ENCODE data around the gene SKP2.

DNA sequence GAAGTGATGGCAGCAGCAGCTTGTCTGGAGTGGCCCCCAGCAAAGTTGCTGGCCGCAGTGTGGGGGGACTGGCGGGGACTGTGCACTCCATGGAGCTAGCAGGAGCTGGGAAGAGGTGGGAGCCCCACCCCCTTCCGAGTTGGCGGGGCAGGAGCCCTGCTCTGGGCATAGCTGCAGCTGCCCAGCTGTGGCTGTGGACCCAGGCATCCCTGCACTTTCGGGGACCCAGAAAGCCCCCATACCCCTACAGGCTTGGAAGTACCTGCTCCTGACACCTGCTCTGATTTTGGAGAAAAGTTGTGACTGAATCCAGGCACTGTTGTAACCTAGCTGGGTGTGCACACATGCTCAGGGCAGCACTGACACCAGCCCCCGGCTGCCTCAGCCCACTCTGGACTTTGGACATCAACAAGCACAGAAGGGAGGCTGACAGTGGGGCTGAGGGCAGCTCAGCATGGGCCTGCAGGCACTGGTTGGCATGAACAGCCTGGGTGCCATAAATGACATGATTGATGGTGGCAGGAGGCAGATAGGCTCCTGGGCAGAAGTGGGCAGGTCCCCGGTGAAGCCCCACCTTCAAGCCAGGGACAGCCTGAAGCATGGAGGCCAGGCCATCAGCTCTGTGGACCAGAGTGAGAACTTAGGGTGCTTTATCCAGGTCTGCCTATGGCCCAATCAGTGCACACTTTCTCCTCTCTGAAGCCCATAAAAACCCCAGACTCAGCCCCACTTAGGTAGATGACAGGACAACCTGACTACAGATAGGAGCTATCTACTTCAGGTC is 12.8 kb upstream of the SKP2 start:
- TF ChIP-seq SUZ12 (IDR thresholded peaks at IDR 0.05; ENCODE audit: extremely low read depth, insufficient read depth, insufficient read length) (no peak), ZNF274 (IDR thresholded peaks at IDR 0.05; ENCODE audit: low read depth, low read length) (no peak)

Measured in NT2/D1 (cell line).